Gastrocnemius medialis (tissue), 4 donors: ENCODE measurements around the gene MYO1E.

Experiments used
- CTCF ChIP-seq, 5 experiments: fragments of 450-650 bp in 3 of 5; fragments of 200-600 bp in 2 of 5; sonication (generic) in 2 of 5; IDR thresholded peaks in 4 of 5; conservative IDR thresholded peaks in 1 of 5; 1 replicate in 4 of 5; 2 replicates in 1 of 5; pipeline ENCODE4 v1.5.1; 2016 to 2019; ENCODE audit warnings: antibody characterized with exemption in 5 of 5, mild to moderate bottlenecking in 3 of 5, moderate library complexity in 3 of 5
- POLR2A ChIP-seq, 2 donors: fragments of 450-650 bp; IDR thresholded peaks; one replicate each; pipeline ENCODE4 v1.6.1; 2017; ENCODE audit warnings: antibody characterized with exemption in 2 of 2, mild to moderate bottlenecking in 2 of 2, moderate library complexity in 2 of 2

GRCh38 chr15:59227021-59227420, 145.7 kb downstream of the MYO1E start:
- TF ChIP-seq POLR2A (IDR thresholded peaks at IDR 0.05) (no peak), CTCF (IDR thresholded peaks at IDR 0.05 in 4 of 5, conservative IDR thresholded peaks at IDR 0.05 in 1 of 5) (no peak)
